K562 (cell line): ENCODE data around the gene HAUS6. TPM values are rescaled to one million over a fixed set of nuclear protein-coding genes. Genes with fewer than 3 reads are reported as not detected.

Experiments
- ATAC-seq: fragments of 200-7000 bp; cut with Tn5 transposase; 3 replicates; pipeline ENCODE4 v1.9.1; 2020; ENCODE audit warnings: moderate library complexity
- BruUV-seq: library from RNA; stranded (reverse); fragments of 400-500 nt; replicated peaks from 2 replicates; lab custom pipeline; 2021; lab: Mats Ljungman, UMichigan
- CTCF ChIA-PET: fragments of 300-600 bp; formaldehyde crosslinking; extraction: SDS; loops from one replicate; lab custom pipeline; 2021; ENCODE audit warnings: low intra/inter-chr PET ratio; lab: Yijun Ruan, JAX
- POLR2A ChIA-PET: fragments of 300-600, 350-650 bp; sonication (Branson Sonifier 250); formaldehyde crosslinking; extraction: SDS; loops from one replicate; lab custom pipeline; 2021; ENCODE audit warnings: antibody characterized with exemption, inconsistent platforms; lab: Yijun Ruan, JAX
- DNase-seq, 4 experiments: peaks; one replicate each; pipeline versions ENCODE4 v3.0.0 to v3.0.0-alpha.2; 2011 to 2018; ENCODE audit warnings: low spot score in 3 of 4, mixed read lengths in 3 of 4; ENCODE audit errors: extremely low read depth in 1 of 4
- FAIRE-seq: peaks from 2 replicates; lab custom pipeline; 2011; peaks lifted over from hg19 to GRCh38; lab: Jason Lieb, UNC
- H2AFZ ChIP-seq: 2 replicates; pipeline ENCODE4 v1.6.0; 2011; ENCODE audit warnings: low read depth, low read length, control low read depth, inconsistent platforms
- H3K27ac ChIP-seq: fragments of 200-600 bp; 3 replicates; pipeline ENCODE4 v1.8.0; 2011; ENCODE audit warnings: low read depth, mild to moderate bottlenecking, control low read depth, inconsistent platforms, low read length, moderate library complexity, mixed read lengths; ENCODE audit errors: extremely low read depth
- H3K27me3 ChIP-seq, 2 experiments: fragments of 300-600 bp in 1 of 2; 2 replicates in 1 of 2; 3 replicates in 1 of 2; pipeline versions ENCODE4 v1.6.0 to v1.8.0; 2011; ENCODE audit warnings: inconsistent platforms in 2 of 2, low read length in 2 of 2, mild to moderate bottlenecking in 1 of 2, mixed read lengths in 1 of 2, moderate library complexity in 1 of 2; ENCODE audit not compliant: control insufficient read depth in 2 of 2, insufficient read depth in 2 of 2
- H3K36me3 ChIP-seq: fragments of 300-600 bp; 3 replicates; pipeline ENCODE4 v1.8.0; 2011; ENCODE audit warnings: mild to moderate bottlenecking, low read length, inconsistent platforms; ENCODE audit not compliant: control insufficient read depth, insufficient read depth
- H3K4me1 ChIP-seq, 2 experiments: fragments of 200-600 bp in 1 of 2; replicated peaks in 1 of 2; 2 replicates in 1 of 2; 3 replicates in 1 of 2; pipeline versions ENCODE4 v1.5.1 to v1.8.0; 2011; ENCODE audit warnings: inconsistent platforms in 2 of 2, low read length in 2 of 2, mild to moderate bottlenecking in 1 of 2, mixed read lengths in 1 of 2, moderate library complexity in 1 of 2; ENCODE audit not compliant: control insufficient read depth in 2 of 2, insufficient read depth in 2 of 2
- H3K4me2 ChIP-seq: 2 replicates; pipeline ENCODE4 v1.6.1; 2011; ENCODE audit warnings: low read length, control low read depth, inconsistent platforms, mixed read lengths; ENCODE audit not compliant: insufficient read depth
- H3K4me3 ChIP-seq: fragments of 200-600 bp; sonication (generic), shearing (Covaris generic); 2 replicates; pipeline ENCODE4 v1.5.1; 2016; ENCODE audit warnings: control low read depth, inconsistent platforms
- H3K79me2 ChIP-seq: fragments of 200-600 bp; 3 replicates; pipeline ENCODE4 v1.8.0; 2011; ENCODE audit warnings: low read length, inconsistent platforms; ENCODE audit not compliant: control insufficient read depth, insufficient read depth
- H3K9ac ChIP-seq, 2 experiments: 2 replicates each; pipeline versions ENCODE4 v1.6.0 to v1.6.1; 2011; ENCODE audit warnings: low read depth in 2 of 2, low read length in 2 of 2, control low read depth in 1 of 2, inconsistent platforms in 1 of 2, mild to moderate bottlenecking in 1 of 2, mixed read lengths in 1 of 2; ENCODE audit not compliant: insufficient read depth in 1 of 2
- H3K9me1 ChIP-seq: one replicate; pipeline ENCODE4 v1.6.0; 2011; ENCODE audit warnings: inconsistent platforms, mild to moderate bottlenecking, low read length, moderate library complexity; ENCODE audit not compliant: control insufficient read depth, insufficient read depth
- H3K9me3 ChIP-seq: replicated peaks from 2 replicates; pipeline ENCODE4 v1.5.1; 2011; ENCODE audit warnings: low read depth, low read length, inconsistent platforms; ENCODE audit not compliant: control insufficient read depth, insufficient read depth
- H4K20me1 ChIP-seq: replicated peaks from 2 replicates; pipeline ENCODE4 v1.6.1; 2011; ENCODE audit warnings: low read length, inconsistent platforms, mixed read lengths; ENCODE audit not compliant: control insufficient read depth, insufficient read depth
- C11orf30 ChIP-seq: fragments of 450-650 bp; IDR thresholded peaks from 2 replicates; pipeline ENCODE4 v1.6.1; 2016; ENCODE audit warnings: low read depth, mild to moderate bottlenecking
- JUND ChIP-seq, 2 experiments: IDR thresholded peaks; 2 replicates in 1 of 2; 3 replicates in 1 of 2; pipeline ENCODE4 v1.6.1; 2011; ENCODE audit warnings: borderline replicate concordance in 2 of 2, low read depth in 2 of 2, low read length in 2 of 2, improper control_type of control experiment in 1 of 2, missing biosample characterization in 1 of 2, missing genetic modification characterization in 1 of 2, missing genetic modification reagents in 1 of 2
- MAFG ChIP-seq: fragments of 450-650 bp; conservative IDR thresholded peaks from 2 replicates; pipeline ENCODE4 v1.6.1; 2016; ENCODE audit warnings: missing genetic modification characterization, missing compliant biosample characterization
- TAF7 ChIP-seq: fragments of 450-650 bp; IDR thresholded peaks from 2 replicates; pipeline ENCODE4 v1.6.1; 2016; ENCODE audit warnings: missing genetic modification characterization, missing compliant biosample characterization
- ZNF316 ChIP-seq: fragments of 450-650 bp; IDR thresholded peaks from 2 replicates; pipeline ENCODE4 v1.6.1; 2016
- ZNF655 ChIP-seq: fragments of 250-450 bp; sonication (Bioruptor Pico); IDR thresholded peaks from 2 replicates; pipeline ENCODE4 v1.5.0; 2021
- WGBS: fragments of 100-300 bp; shearing (Covaris generic); methylation state at CpG from one replicate; pipeline ENCODE4 v1.1.6; 2016; ENCODE audit warnings: low coverage, mixed read lengths; ENCODE audit not compliant: insufficient coverage; ENCODE audit errors: missing lambda C conversion rate; 5-methylcytosine and 5-hydroxymethylcytosine counted together
- in situ Hi-C: fragments of 300-500 bp; cut with MboI; formaldehyde crosslinking; loops from 4 replicates; pipeline ENCODE4 v1.15.0; 2018; ENCODE audit warnings: inconsistent platforms, mixed read lengths
- intact Hi-C: fragments of 100-400 bp; cut with micrococcal nuclease; formaldehyde crosslinking; loops from 2 replicates; pipeline ENCODE4 v1.14.2; 2022
- polyA plus RNA-seq, 8 experiments: library from polyadenylated mRNA; depleted of rRNA in 4 of 8; stranded (reverse) in 5 of 8; unstranded in 3 of 8; fragments of >200 nt; fragmentation: Nextera tagmentation in 2 of 8; fragmentation: Illumina TruSeq in 1 of 8; extraction: Ambion mirVana in 2 of 8; extraction: Trizol in 1 of 8; gene quantifications; 2 replicates each; pipeline versions ENCODE4 v1.2.1 to v1.2.3, GENCODE V29; 2011 to 2014; ENCODE audit warnings: inconsistent platforms in 1 of 8, missing spikeins in 1 of 8
- total RNA-seq, 7 experiments: library from RNA; depleted of rRNA in 6 of 7; stranded (reverse); fragments of >200 nt in 6 of 7; fragmentation: Illumina TruSeq in 2 of 7; extraction: Trizol in 2 of 7; gene quantifications; 2 replicates each; pipeline versions ENCODE4 v1.2.1 to v1.2.3, GENCODE V29; 2011 to 2021; ENCODE audit warnings: low replicate concordance in 1 of 7
- TF ChIP-seq, protein P1 (sequence below): fragments of 250-450 bp; sonication (Bioruptor Pico); IDR thresholded peaks from 2 replicates; pipeline ENCODE4 v1.4.0; 2020; ENCODE audit warnings: borderline replicate concordance
- TF ChIP-seq, protein P2 (sequence below): sonication (generic); formaldehyde crosslinking; IDR thresholded peaks from 2 replicates; pipeline ENCODE4 v1.8.1; 2023; ENCODE audit warnings: missing genetic modification reagents, mild to moderate bottlenecking, borderline replicate concordance

HAUS6 gene
- total and polyA plus RNA-seq, 9 of the 15 experiments (the other 6 are each of a cell fraction or from before 2014, with no cell fraction given), result 10.2 to 31.7 (median 23.1) TPM

DNA sequence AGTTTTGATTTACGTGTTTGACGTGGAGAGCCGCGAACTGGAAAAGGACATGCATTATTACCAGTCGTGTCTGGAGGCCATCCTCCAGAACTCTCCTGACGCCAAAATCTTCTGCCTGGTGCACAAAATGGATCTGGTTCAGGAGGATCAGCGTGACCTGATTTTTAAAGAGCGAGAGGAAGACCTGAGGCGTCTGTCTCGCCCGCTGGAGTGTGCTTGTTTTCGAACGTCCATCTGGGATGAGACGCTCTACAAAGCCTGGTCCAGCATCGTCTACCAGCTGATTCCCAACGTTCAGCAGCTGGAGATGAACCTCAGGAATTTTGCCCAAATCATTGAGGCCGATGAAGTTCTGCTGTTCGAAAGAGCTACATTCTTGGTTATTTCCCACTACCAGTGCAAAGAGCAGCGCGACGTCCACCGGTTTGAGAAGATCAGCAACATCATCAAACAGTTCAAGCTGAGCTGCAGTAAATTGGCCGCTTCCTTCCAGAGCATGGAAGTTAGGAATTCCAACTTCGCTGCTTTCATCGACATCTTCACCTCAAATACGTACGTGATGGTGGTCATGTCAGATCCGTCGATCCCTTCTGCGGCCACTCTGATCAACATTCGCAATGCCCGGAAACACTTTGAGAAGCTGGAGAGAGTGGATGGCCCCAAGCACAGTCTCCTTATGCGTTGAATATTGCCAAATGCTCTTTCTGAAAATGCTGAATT, 52.6 kb downstream of the HAUS6 start:
- no peaks in the 10 kb centered on the region for H3K27me3 ChIP-seq
- intact Hi-C loops, result loop anchor here (2.0 to 5.0 kb wide), 2 partner anchors 125 to 407 kb away; no protein-coding TSS in a partner anchor
- ATAC-seq (peak; percentile 13), DNase-seq (peak in 3 of 4 experiments; percentile 9 to 20 (median 12)), FAIRE-seq (peak; percentile 65)
- H4K20me1 ChIP-seq, result 0 out of 2 replicates have a peak, but pooled peaks cover 5% of the 10 kb centered on the region
- 0 out of 3 replicates have a peak, but pooled peaks cover 2% of the 10 kb centered on the region for H3K36me3 ChIP-seq
- H3K4me1 ChIP-seq, result peaks cover 3 to 7% of the 10 kb centered on the region in 2 experiments; a peak in 4 of 5 replicates
- WGBS, result under 1% methylated on average over 31 of the region's 33 CpGs
- peak overlapping the region; percentile 98 for H3K4me2 ChIP-seq
- H3K9me1 ChIP-seq, result no peaks in the 10 kb centered on the region
- peak overlapping the region; percentile 94 for H2AFZ ChIP-seq
- peak overlapping the region; percentile 82 for H3K4me3 ChIP-seq
- H3K9me3 ChIP-seq, result no peaks in the 10 kb centered on the region
- peak overlapping the region; percentile 86 to 91 for H3K9ac ChIP-seq
- in situ Hi-C loops, result no loop called here
- BruUV-seq, result TSS peak; percentile 54
- H3K27ac ChIP-seq, result peak overlapping the region; percentile 90
- CTCF ChIA-PET, result no interaction called here
- peaks cover 24% of the 10 kb centered on the region for H3K79me2 ChIP-seq
- peak; percentile 82; the same call in 1 of the 2 replicates for TF ChIP-seq C11orf30
- TF ChIP-seq MAFG (tag), result peak; percentile 71
- TF ChIP-seq JUND (IDR thresholded peaks at IDR 0.05; ENCODE audit: borderline replicate concordance, low read depth, low read length), result no peak
- no peak for TF ChIP-seq JUND (tag; IDR thresholded peaks at IDR 0.05; ENCODE audit: borderline replicate concordance, low read depth, low read length)
- TF ChIP-seq, protein P1, sequence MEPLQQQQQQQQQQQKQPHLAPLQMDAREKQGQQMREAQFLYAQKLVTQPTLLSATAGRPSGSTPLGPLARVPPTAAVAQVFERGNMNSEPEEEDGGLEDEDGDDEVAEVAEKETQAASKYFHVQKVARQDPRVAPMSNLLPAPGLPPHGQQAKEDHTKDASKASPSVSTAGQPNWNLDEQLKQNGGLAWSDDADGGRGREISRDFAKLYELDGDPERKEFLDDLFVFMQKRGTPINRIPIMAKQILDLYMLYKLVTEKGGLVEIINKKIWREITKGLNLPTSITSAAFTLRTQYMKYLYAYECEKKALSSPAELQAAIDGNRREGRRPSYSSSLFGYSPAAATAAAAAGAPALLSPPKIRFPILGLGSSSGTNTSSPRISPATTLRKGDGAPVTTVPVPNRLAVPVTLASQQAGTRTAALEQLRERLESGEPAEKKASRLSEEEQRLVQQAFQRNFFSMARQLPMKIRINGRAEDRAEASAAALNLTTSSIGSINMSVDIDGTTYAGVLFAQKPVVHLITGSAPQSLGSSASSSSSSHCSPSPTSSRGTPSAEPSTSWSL (CRISPR knock-in tag), result no peak
- TF ChIP-seq, protein P2, sequence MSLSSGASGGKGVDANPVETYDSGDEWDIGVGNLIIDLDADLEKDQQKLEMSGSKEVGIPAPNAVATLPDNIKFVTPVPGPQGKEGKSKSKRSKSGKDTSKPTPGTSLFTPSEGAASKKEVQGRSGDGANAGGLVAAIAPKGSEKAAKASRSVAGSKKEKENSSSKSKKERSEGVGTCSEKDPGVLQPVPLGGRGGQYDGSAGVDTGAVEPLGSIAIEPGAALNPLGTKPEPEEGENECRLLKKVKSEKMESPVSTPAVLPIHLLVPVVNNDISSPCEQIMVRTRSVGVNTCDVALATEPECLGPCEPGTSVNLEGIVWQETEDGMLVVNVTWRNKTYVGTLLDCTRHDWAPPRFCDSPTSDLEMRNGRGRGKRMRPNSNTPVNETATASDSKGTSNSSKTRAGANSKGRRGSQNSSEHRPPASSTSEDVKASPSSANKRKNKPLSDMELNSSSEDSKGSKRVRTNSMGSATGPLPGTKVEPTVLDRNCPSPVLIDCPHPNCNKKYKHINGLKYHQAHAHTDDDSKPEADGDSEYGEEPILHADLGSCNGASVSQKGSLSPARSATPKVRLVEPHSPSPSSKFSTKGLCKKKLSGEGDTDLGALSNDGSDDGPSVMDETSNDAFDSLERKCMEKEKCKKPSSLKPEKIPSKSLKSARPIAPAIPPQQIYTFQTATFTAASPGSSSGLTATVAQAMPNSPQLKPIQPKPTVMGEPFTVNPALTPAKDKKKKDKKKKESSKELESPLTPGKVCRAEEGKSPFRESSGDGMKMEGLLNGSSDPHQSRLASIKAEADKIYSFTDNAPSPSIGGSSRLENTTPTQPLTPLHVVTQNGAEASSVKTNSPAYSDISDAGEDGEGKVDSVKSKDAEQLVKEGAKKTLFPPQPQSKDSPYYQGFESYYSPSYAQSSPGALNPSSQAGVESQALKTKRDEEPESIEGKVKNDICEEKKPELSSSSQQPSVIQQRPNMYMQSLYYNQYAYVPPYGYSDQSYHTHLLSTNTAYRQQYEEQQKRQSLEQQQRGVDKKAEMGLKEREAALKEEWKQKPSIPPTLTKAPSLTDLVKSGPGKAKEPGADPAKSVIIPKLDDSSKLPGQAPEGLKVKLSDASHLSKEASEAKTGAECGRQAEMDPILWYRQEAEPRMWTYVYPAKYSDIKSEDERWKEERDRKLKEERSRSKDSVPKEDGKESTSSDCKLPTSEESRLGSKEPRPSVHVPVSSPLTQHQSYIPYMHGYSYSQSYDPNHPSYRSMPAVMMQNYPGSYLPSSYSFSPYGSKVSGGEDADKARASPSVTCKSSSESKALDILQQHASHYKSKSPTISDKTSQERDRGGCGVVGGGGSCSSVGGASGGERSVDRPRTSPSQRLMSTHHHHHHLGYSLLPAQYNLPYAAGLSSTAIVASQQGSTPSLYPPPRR, result no peak
- TF ChIP-seq ZNF316, result peak; percentile 86
- no peak for TF ChIP-seq ZNF655 (CRISPR knock-in tag)
- TF ChIP-seq TAF7, result no peak
- TF ChIP-seq, all 486 proteins: peak for 3
- POLR2A ChIA-PET, result interaction anchor here (0.8 to 1.2 kb wide), 4 partner anchors 10 to 124 kb away, joined by 3 to 4 read pairs (median 3); no protein-coding TSS in a partner anchor
